Fibroblast of villous mesenchyme (primary cell): ENCODE measurements around the gene SON. TPM values are rescaled to one million over a fixed set of nuclear protein-coding genes. Genes with fewer than 3 reads are reported as not detected.
"Not testable (repeated sequence)": the region's sequence is repeated elsewhere in the genome, so short reads cannot be mapped to it uniquely, and the experiment has no call there.

ENCODE experiments used
- DNase-seq: peaks from one replicate; pipeline ENCODE4 v3.0.0-alpha.2; 2010; ENCODE audit warnings: low read depth
- H3K4me3 ChIP-seq: 2 replicates; pipeline ENCODE4 v1.5.1; 2011; ENCODE audit warnings: low read depth, mild to moderate bottlenecking, low read length
- CTCF ChIP-seq: IDR thresholded peaks from 2 replicates; pipeline ENCODE4 v1.5.1; 2012; ENCODE audit warnings: low read depth, mild to moderate bottlenecking, low read length; ENCODE audit not compliant: insufficient read depth
- total RNA-seq: library from RNA; depleted of rRNA; stranded (reverse); fragments of >200 nt; gene quantifications from 2 replicates; pipeline ENCODE4 v1.2.3, GENCODE V29; 2012

The SON gene
- total RNA-seq, 1 donor, result 134 TPM

GRCh38 chr21:33587792-33588484 is 45.1 kb downstream of the SON start:
- peak; percentile 47 for DNase-seq
- peak overlapping the region; percentile 90 for H3K4me3 ChIP-seq
- no peak for TF ChIP-seq CTCF

GRCh38 chr21:33588485-33589335 is 45.9 kb downstream of the SON start, which contains the start of gene DONSON:
TSS of gene DONSON (minus strand) at chr21:33588684. CDS start at chr21:33588641, 43 bp downstream.
- DNase-seq, result peak; percentile 80
- no peak for TF ChIP-seq CTCF
- peak within 1 kb of the TSS; percentile 90 for H3K4me3 ChIP-seq

- no peak for TF ChIP-seq CTCF
- H3K4me3 ChIP-seq, result no peak overlapping the region
- no peak for DNase-seq
Observed at GRCh38 chr21:33598051-33598450, 55.2 kb downstream of the SON start.

GRCh38 chr21:33608559-33608958 is 65.7 kb downstream of the SON start:
- peak; percentile 30 for DNase-seq
- TF ChIP-seq CTCF, result no peak
- H3K4me3 ChIP-seq, result no peak overlapping the region

GRCh38 chr21:33611006-33611744 is 68.3 kb downstream of the SON start:
- H3K4me3 ChIP-seq, result no peak overlapping the region
- DNase-seq, result no peak
- TF ChIP-seq CTCF, result no peak

- H3K4me3 ChIP-seq, DNase-seq: not testable (repeated sequence)
Observed at GRCh38 chr21:33617565-33617964, 74.7 kb downstream of the SON start.

- DNase-seq, result no peak
- H3K4me3 ChIP-seq, result no peak overlapping the region
- no peak for TF ChIP-seq CTCF
Observed at GRCh38 chr21:33618407-33618806, 75.6 kb downstream of the SON start.
